Esophagus squamous epithelium (tissue), 4 donors: ENCODE measurements around the gene CD93.

Experiments
- CTCF ChIP-seq, 6 experiments: fragments of 450-650 bp in 4 of 6; fragments of 200-600 bp in 2 of 6; sonication (generic) in 2 of 6; IDR thresholded peaks; one replicate each; pipeline ENCODE4 v1.5.1; 2016 to 2019; ENCODE audit warnings: antibody characterized with exemption in 6 of 6, mild to moderate bottlenecking in 4 of 6, moderate library complexity in 4 of 6
- POLR2A ChIP-seq, 4 donors: fragments of 450-650 bp; IDR thresholded peaks; one replicate each; pipeline ENCODE4 v1.6.1; 2017; ENCODE audit warnings: antibody characterized with exemption in 4 of 4, mild to moderate bottlenecking in 4 of 4, moderate library complexity in 3 of 4

- TF ChIP-seq CTCF (IDR thresholded peaks at IDR 0.05) (no peak), POLR2A (IDR thresholded peaks at IDR 0.05) (peak in 1 of 4 donors; percentile 35)
Measured at GRCh38 chr20:23082846-23083552, 3.1 kb downstream of the CD93 start.
